ENCODE results near the gene TRIM23.

Gene TRIM23

GRCh38 chr5:65548281-65548680 is 75.9 kb downstream of the TRIM23 start:
- H3K14ac ChIP-seq (ENCODE audit: low read length), result no peak overlapping the region
- no peak overlapping the region for H3K18ac ChIP-seq (ENCODE audit: low read length)
- no peak overlapping the region for H4K8ac ChIP-seq (ENCODE audit: low read depth, low read length)
- no peak overlapping the region for H3K4me2 ChIP-seq (ENCODE audit: insufficient read depth, low read length, poor library complexity, severe bottlenecking)
- H2BK15ac ChIP-seq (ENCODE audit: low read length), result no peak overlapping the region
- no peak overlapping the region for H3K9ac ChIP-seq (ENCODE audit: low read depth, low read length, poor library complexity)
- no peak overlapping the region for H3K23ac ChIP-seq (ENCODE audit: low read depth, low read length, poor library complexity)
- no peaks in the 10 kb centered on the region for H3K27me3 ChIP-seq (ENCODE audit: control insufficient read depth in 3 of 3, insufficient read depth in 3 of 3, low read depth in 1 of 3, low read length in 3 of 3)
- no peak overlapping the region for H2BK5ac ChIP-seq (ENCODE audit: low read length)
- no CpG with 5 or more reads among the region's 7 CpGs for WGBS, 2 donors (ENCODE audit: extremely low coverage in 2 of 2, insufficient read length in 2 of 2, insufficient replicate concordance in 1 of 2)
- H3K4ac ChIP-seq (ENCODE audit: low read length), result no peak overlapping the region
- no peak overlapping the region for H2AFZ ChIP-seq (ENCODE audit: low read length)
- H3K4me1 ChIP-seq (ENCODE audit: control insufficient read depth in 2 of 2, insufficient read depth in 1 of 2, low read depth in 1 of 2, low read length in 2 of 2), result no peaks in the 10 kb centered on the region
- H3K79me1 ChIP-seq (ENCODE audit: low read depth, low read length), result no peaks in the 10 kb centered on the region
- no peak overlapping the region for H2AK5ac ChIP-seq (ENCODE audit: low read depth, low read length)
- no peak overlapping the region for H2BK12ac ChIP-seq (ENCODE audit: low read length)
- H3K4me3 ChIP-seq (ENCODE audit: low read length in 2 of 2), result no peak overlapping the region
- peaks cover 14 to 99% of the 10 kb centered on the region in 2 donors for H3K36me3 ChIP-seq (replicated peaks in 1 of 2; ENCODE audit: control insufficient read depth in 2 of 2, insufficient read depth in 2 of 2, low read length in 2 of 2)
- H2BK120ac ChIP-seq (ENCODE audit: low read depth, low read length), result no peak overlapping the region
- no peak overlapping the region for H3K27ac ChIP-seq (replicated peaks; ENCODE audit: low read length)
- DNase-seq (ENCODE audit: low spot score), result no peak
- H3K9me3 ChIP-seq (replicated peaks in 1 of 2; ENCODE audit: control insufficient read depth in 2 of 2, insufficient read depth in 1 of 2, low read depth in 1 of 2, low read length in 2 of 2), result no peaks in the 10 kb centered on the region
- H4K91ac ChIP-seq (ENCODE audit: low read depth, low read length, poor library complexity), result no peak overlapping the region

GRCh38 chr5:65546141-65546540 is 78.0 kb downstream of the TRIM23 start:
- Histone ChIP-seq H2BK12ac (ENCODE audit: low read length) (no peak overlapping the region), H3K27ac (replicated peaks; ENCODE audit: low read length) (no peak overlapping the region), H2BK5ac (ENCODE audit: low read length) (no peak overlapping the region), H3K79me1 (ENCODE audit: low read depth, low read length) (no peaks in the 10 kb centered on the region), H4K8ac (ENCODE audit: low read depth, low read length) (no peak overlapping the region), H3K4me1 (ENCODE audit: control insufficient read depth in 2 of 2, insufficient read depth in 1 of 2, low read depth in 1 of 2, low read length in 2 of 2) (no peaks in the 10 kb centered on the region), H3K4me2 (ENCODE audit: insufficient read depth, low read length, poor library complexity, severe bottlenecking) (no peak overlapping the region), H3K23ac (ENCODE audit: low read depth, low read length, poor library complexity) (no peak overlapping the region), H3K18ac (ENCODE audit: low read length) (no peak overlapping the region), H3K4me3 (ENCODE audit: low read length in 2 of 2) (no peak overlapping the region), H2BK120ac (ENCODE audit: low read depth, low read length) (no peak overlapping the region), H4K91ac (ENCODE audit: low read depth, low read length, poor library complexity) (no peak overlapping the region), H3K36me3 (replicated peaks in 1 of 2; ENCODE audit: control insufficient read depth in 2 of 2, insufficient read depth in 2 of 2, low read length in 2 of 2) (peaks cover 19 to 99% of the 10 kb centered on the region in 2 donors), H3K4ac (ENCODE audit: low read length) (no peak overlapping the region), H3K14ac (ENCODE audit: low read length) (no peak overlapping the region), H3K9ac (ENCODE audit: low read depth, low read length, poor library complexity) (no peak overlapping the region), H2AK5ac (ENCODE audit: low read depth, low read length) (no peak overlapping the region), H3K27me3 (ENCODE audit: control insufficient read depth in 3 of 3, insufficient read depth in 3 of 3, low read depth in 1 of 3, low read length in 3 of 3) (no peaks in the 10 kb centered on the region), H2AFZ (ENCODE audit: low read length) (no peak overlapping the region), H3K9me3 (replicated peaks in 1 of 2; ENCODE audit: control insufficient read depth in 2 of 2, insufficient read depth in 1 of 2, low read depth in 1 of 2, low read length in 2 of 2) (no peaks in the 10 kb centered on the region), H2BK15ac (ENCODE audit: low read length) (no peak overlapping the region)
- no peak for DNase-seq (ENCODE audit: low spot score)
- no CpG with 5 or more reads among the region's 5 CpGs for WGBS, 2 donors (ENCODE audit: extremely low coverage in 2 of 2, insufficient read length in 2 of 2, insufficient replicate concordance in 1 of 2)

GRCh38 chr5:65544473-65544872 is 79.7 kb downstream of the TRIM23 start:
- Histone ChIP-seq H3K23ac (ENCODE audit: low read depth, low read length, poor library complexity) (no peak overlapping the region), H3K14ac (ENCODE audit: low read length) (no peak overlapping the region), H2BK15ac (ENCODE audit: low read length) (no peak overlapping the region), H2AFZ (ENCODE audit: low read length) (no peak overlapping the region), H3K9ac (ENCODE audit: low read depth, low read length, poor library complexity) (no peak overlapping the region), H4K91ac (ENCODE audit: low read depth, low read length, poor library complexity) (no peak overlapping the region), H2AK5ac (ENCODE audit: low read depth, low read length) (no peak overlapping the region), H3K18ac (ENCODE audit: low read length) (no peak overlapping the region), H3K27me3 (ENCODE audit: control insufficient read depth in 3 of 3, insufficient read depth in 3 of 3, low read depth in 1 of 3, low read length in 3 of 3) (no peaks in the 10 kb centered on the region), H3K4me2 (ENCODE audit: insufficient read depth, low read length, poor library complexity, severe bottlenecking) (no peak overlapping the region), H2BK5ac (ENCODE audit: low read length) (no peak overlapping the region), H3K4me1 (ENCODE audit: control insufficient read depth in 2 of 2, insufficient read depth in 1 of 2, low read depth in 1 of 2, low read length in 2 of 2) (no peaks in the 10 kb centered on the region), H3K36me3 (replicated peaks in 1 of 2; ENCODE audit: control insufficient read depth in 2 of 2, insufficient read depth in 2 of 2, low read length in 2 of 2) (peaks cover 17 to 99% of the 10 kb centered on the region in 2 donors), H3K4me3 (ENCODE audit: low read length in 2 of 2) (no peak overlapping the region), H2BK120ac (ENCODE audit: low read depth, low read length) (no peak overlapping the region), H3K4ac (ENCODE audit: low read length) (no peak overlapping the region), H3K9me3 (replicated peaks in 1 of 2; ENCODE audit: control insufficient read depth in 2 of 2, insufficient read depth in 1 of 2, low read depth in 1 of 2, low read length in 2 of 2) (no peaks in the 10 kb centered on the region), H3K79me1 (ENCODE audit: low read depth, low read length) (no peaks in the 10 kb centered on the region), H3K27ac (replicated peaks; ENCODE audit: low read length) (no peak overlapping the region), H4K8ac (ENCODE audit: low read depth, low read length) (no peak overlapping the region), H2BK12ac (ENCODE audit: low read length) (no peak overlapping the region)
- DNase-seq (ENCODE audit: low spot score), result no peak
- WGBS, 2 donors (ENCODE audit: extremely low coverage in 2 of 2, insufficient read length in 2 of 2, insufficient replicate concordance in 1 of 2), result no CpG with 5 or more reads among the region's 4 CpGs

GRCh38 chr5:65539827-65540226 is 84.3 kb downstream of the TRIM23 start:
- Histone ChIP-seq H4K91ac (ENCODE audit: low read depth, low read length, poor library complexity) (no peak overlapping the region), H2BK12ac (ENCODE audit: low read length) (no peak overlapping the region), H2AK5ac (ENCODE audit: low read depth, low read length) (no peak overlapping the region), H3K4me2 (ENCODE audit: insufficient read depth, low read length, poor library complexity, severe bottlenecking) (no peak overlapping the region), H3K4me1 (ENCODE audit: control insufficient read depth in 2 of 2, insufficient read depth in 1 of 2, low read depth in 1 of 2, low read length in 2 of 2) (no peaks in the 10 kb centered on the region), H2BK5ac (ENCODE audit: low read length) (no peak overlapping the region), H3K36me3 (replicated peaks in 1 of 2; ENCODE audit: control insufficient read depth in 2 of 2, insufficient read depth in 2 of 2, low read length in 2 of 2) (peaks cover 11 to 94% of the 10 kb centered on the region in 2 donors), H3K9ac (ENCODE audit: low read depth, low read length, poor library complexity) (no peak overlapping the region), H3K18ac (ENCODE audit: low read length) (no peak overlapping the region), H3K4me3 (ENCODE audit: low read length in 2 of 2) (peak overlapping the region in 1 of 2 donors; percentile 43), H3K9me3 (replicated peaks in 1 of 2; ENCODE audit: control insufficient read depth in 2 of 2, insufficient read depth in 1 of 2, low read depth in 1 of 2, low read length in 2 of 2) (no peaks in the 10 kb centered on the region), H3K14ac (ENCODE audit: low read length) (no peak overlapping the region), H2BK15ac (ENCODE audit: low read length) (no peak overlapping the region), H3K4ac (ENCODE audit: low read length) (no peak overlapping the region), H4K8ac (ENCODE audit: low read depth, low read length) (no peak overlapping the region), H2AFZ (ENCODE audit: low read length) (no peak overlapping the region), H2BK120ac (ENCODE audit: low read depth, low read length) (no peak overlapping the region), H3K27me3 (ENCODE audit: control insufficient read depth in 3 of 3, insufficient read depth in 3 of 3, low read depth in 1 of 3, low read length in 3 of 3) (no peaks in the 10 kb centered on the region), H3K27ac (replicated peaks; ENCODE audit: low read length) (no peak overlapping the region), H3K79me1 (ENCODE audit: low read depth, low read length) (no peaks in the 10 kb centered on the region), H3K23ac (ENCODE audit: low read depth, low read length, poor library complexity) (no peak overlapping the region)
- DNase-seq (ENCODE audit: low spot score), result no peak

Measured in neuronal stem cell (in vitro differentiated cells).